ENCODE results near the gene OR5K4. TPM values are rescaled to one million over a fixed set of nuclear protein-coding genes. Genes with fewer than 3 reads are reported as not detected.
"Not testable (repeated sequence)": the region's sequence is repeated elsewhere in the genome, so short reads cannot be mapped to it uniquely, and the experiment has no call there.

OR5K4 gene
- total RNA-seq, 2 experiments from 2014 or later, result not detected

DNA sequence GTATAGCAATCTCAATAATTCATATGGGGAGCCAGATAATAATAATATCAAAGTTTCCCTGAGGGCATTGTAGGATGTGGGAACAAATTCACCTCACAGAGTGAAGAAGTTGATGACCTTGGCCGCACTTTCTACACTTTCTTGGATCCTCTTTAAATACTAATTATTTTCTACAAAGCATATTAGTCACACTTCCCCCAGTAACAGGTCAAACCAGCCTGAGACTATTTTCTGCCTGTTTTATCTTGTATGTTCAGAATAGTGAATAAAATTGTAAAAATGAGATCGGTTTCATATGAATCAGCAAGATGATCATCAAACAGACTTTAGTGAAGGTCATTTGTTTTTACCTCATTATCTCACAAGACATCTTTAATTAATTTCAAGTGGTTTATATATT is 34.5 kb downstream of the OR5K4 start:
- no peak overlapping the region for H2AFZ ChIP-seq (ENCODE audit: low read length)
- ChIA-PET CTCF (ENCODE audit: unreplicated experiment) (no interaction called here), POLR2A (interaction anchor here (1.2 to 1.5 kb wide), 2 partner anchors 26 to 393 kb away, joined by 4 to 5 read pairs; no protein-coding TSS in a partner anchor)
- BruUV-seq (replicated peaks), result no TSS peak
- no peaks in the 10 kb centered on the region for H3K36me3 ChIP-seq (ENCODE audit: insufficient read depth, low read length)
- no peak overlapping the region for H3K27ac ChIP-seq (ENCODE audit: low read depth, low read length, poor library complexity, severe bottlenecking)
- H3K9me2 ChIP-seq (ENCODE audit: insufficient read depth, low read length), result no peaks in the 10 kb centered on the region
- H3K4me1 ChIP-seq (ENCODE audit: insufficient read depth, low read length, poor library complexity, severe bottlenecking), result no peaks in the 10 kb centered on the region
- intact Hi-C loops (cut with micrococcal nuclease; ENCODE audit: unreplicated experiment), result no loop called here
- no peak for DNase-seq (ENCODE audit: low spot score)
- no peak overlapping the region for H3K4me3 ChIP-seq (ENCODE audit: low read depth, low read length, poor library complexity, severe bottlenecking)
- no peaks in the 10 kb centered on the region for H4K20me1 ChIP-seq (ENCODE audit: insufficient read depth, low read length)
- no peak overlapping the region for H3K4me2 ChIP-seq (ENCODE audit: low read length)
- no peaks in the 10 kb centered on the region for H3K9me3 ChIP-seq (ENCODE audit: low read length)
- no peaks in the 10 kb centered on the region for H3K79me2 ChIP-seq (ENCODE audit: insufficient read depth, low read depth, low read length)
- no peak for TF ChIP-seq CTCF (conservative IDR thresholded peaks at IDR 0.05; ENCODE audit: low read length)
- TF ChIP-seq EZH2phosphoT487 (IDR thresholded peaks at IDR 0.05; ENCODE audit: borderline replicate concordance, low read depth, low read length), result no peak

DNA sequence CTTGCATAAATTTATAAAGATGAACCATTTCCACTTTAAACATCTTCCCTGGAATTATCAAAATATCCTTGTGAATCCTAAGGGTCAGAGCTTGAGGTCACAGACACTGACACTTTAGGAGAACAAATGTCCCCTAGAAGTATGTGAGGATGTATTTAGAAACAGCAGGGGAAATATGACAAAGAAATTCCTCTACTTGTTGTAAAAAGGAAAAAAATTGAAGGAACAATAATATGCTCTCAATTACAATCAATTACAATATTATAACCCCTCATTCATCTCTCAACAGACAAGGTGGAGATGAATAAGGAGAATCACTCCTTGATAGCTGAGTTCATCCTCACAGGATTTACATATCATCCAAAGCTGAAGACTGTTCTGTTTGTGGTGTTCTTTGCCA is 36.7 kb downstream of the OR5K4 start, which contains the start of gene OR5K3:
Gene OR5K3 (plus strand): TSS at position 301 of the 400 bp plus-strand sequence. CDS start 0 bp downstream, at position 301.
- H3K4me2 ChIP-seq (ENCODE audit: low read length), result no peak within 1 kb of the TSS
- ChIA-PET POLR2A (no interaction called here), CTCF (ENCODE audit: unreplicated experiment) (no interaction called here)
- H3K79me2 ChIP-seq (ENCODE audit: insufficient read depth, low read depth, low read length), result no peaks in the 10 kb centered on the region
- H3K36me3 ChIP-seq (ENCODE audit: insufficient read depth, low read length), result no peaks in the 10 kb centered on the region
- no peaks in the 10 kb centered on the region for H3K9me2 ChIP-seq (ENCODE audit: insufficient read depth, low read length)
- H4K20me1 ChIP-seq (ENCODE audit: insufficient read depth, low read length), result no peaks in the 10 kb centered on the region
- TF ChIP-seq CTCF (conservative IDR thresholded peaks at IDR 0.05; ENCODE audit: low read length), result no peak
- TF ChIP-seq EZH2phosphoT487 (IDR thresholded peaks at IDR 0.05; ENCODE audit: borderline replicate concordance, low read depth, low read length), result no peak
- H3K4me1 ChIP-seq (ENCODE audit: insufficient read depth, low read length, poor library complexity, severe bottlenecking), result no peaks in the 10 kb centered on the region
- no peaks in the 10 kb centered on the region for H3K9me3 ChIP-seq (ENCODE audit: low read length)
- no peak for DNase-seq (ENCODE audit: low spot score)
- no TSS peak for BruUV-seq (replicated peaks)
- intact Hi-C loops (cut with micrococcal nuclease; ENCODE audit: unreplicated experiment), result no loop called here
- H3K27ac ChIP-seq (ENCODE audit: low read depth, low read length, poor library complexity, severe bottlenecking), result no peak within 1 kb of the TSS
- H3K4me3 ChIP-seq (ENCODE audit: low read depth, low read length, poor library complexity, severe bottlenecking), result no peak within 1 kb of the TSS
- H2AFZ ChIP-seq (ENCODE audit: low read length), result no peak within 1 kb of the TSS

GRCh38 chr3:98395101-98395500 is 41.4 kb downstream of the OR5K4 start:
- no peak for TF ChIP-seq EZH2phosphoT487 (IDR thresholded peaks at IDR 0.05; ENCODE audit: borderline replicate concordance, low read depth, low read length)
- TF ChIP-seq CTCF (conservative IDR thresholded peaks at IDR 0.05; ENCODE audit: low read length), result no peak
- no peak for DNase-seq (ENCODE audit: low spot score)
- ChIA-PET POLR2A (interaction anchor here (0.5 to 1.6 kb wide), 2 partner anchors 9 to 21 kb away, joined by 3 to 5 read pairs; no protein-coding TSS in a partner anchor), CTCF (ENCODE audit: unreplicated experiment) (no interaction called here)
- Histone ChIP-seq H4K20me1 (ENCODE audit: insufficient read depth, low read length) (no peaks in the 10 kb centered on the region), H3K4me3 (ENCODE audit: low read depth, low read length, poor library complexity, severe bottlenecking) (no peak overlapping the region), H3K79me2 (ENCODE audit: insufficient read depth, low read depth, low read length) (no peaks in the 10 kb centered on the region), H3K36me3 (ENCODE audit: insufficient read depth, low read length) (no peaks in the 10 kb centered on the region), H2AFZ (ENCODE audit: low read length) (no peak overlapping the region), H3K4me2 (ENCODE audit: low read length) (no peak overlapping the region), H3K27ac (ENCODE audit: low read depth, low read length, poor library complexity, severe bottlenecking) (no peak overlapping the region), H3K9me3 (ENCODE audit: low read length) (no peaks in the 10 kb centered on the region), H3K9me2 (ENCODE audit: insufficient read depth, low read length) (no peaks in the 10 kb centered on the region), H3K4me1 (ENCODE audit: insufficient read depth, low read length, poor library complexity, severe bottlenecking) (no peaks in the 10 kb centered on the region)
- BruUV-seq (replicated peaks), result no TSS peak
- intact Hi-C loops (cut with micrococcal nuclease; ENCODE audit: unreplicated experiment), result no loop called here

DNA sequence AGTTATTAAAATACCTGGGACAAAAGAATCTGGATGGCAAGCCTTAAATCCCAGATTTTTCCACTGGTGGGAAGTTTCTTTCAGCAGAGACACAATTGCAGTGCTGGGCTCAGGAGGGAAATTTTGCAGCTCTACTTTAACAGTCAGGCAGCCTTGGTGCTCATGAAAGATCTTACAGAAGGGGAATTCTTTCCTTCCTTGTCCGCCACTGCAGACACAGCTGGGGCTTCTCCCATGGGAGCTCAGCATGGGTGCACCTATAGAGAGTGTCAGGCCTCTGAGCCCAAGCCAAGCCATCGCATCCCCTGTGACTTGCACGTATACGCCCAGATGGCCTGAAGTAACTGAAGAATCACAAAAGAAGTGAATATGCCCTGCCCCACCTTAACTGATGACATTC is 42.8 kb downstream of the OR5K4 start:
- H3K4me1 ChIP-seq (ENCODE audit: insufficient read depth, low read length, poor library complexity, severe bottlenecking); H4K20me1 ChIP-seq (ENCODE audit: insufficient read depth, low read length); POLR2A ChIA-PET; H3K4me2 ChIP-seq (ENCODE audit: low read length); H3K9me2 ChIP-seq (ENCODE audit: insufficient read depth, low read length); intact Hi-C loops (cut with micrococcal nuclease; ENCODE audit: unreplicated experiment); H3K4me3 ChIP-seq (ENCODE audit: low read depth, low read length, poor library complexity, severe bottlenecking); H3K27ac ChIP-seq (ENCODE audit: low read depth, low read length, poor library complexity, severe bottlenecking); CTCF ChIA-PET (ENCODE audit: unreplicated experiment); BruUV-seq (replicated peaks); H3K79me2 ChIP-seq (ENCODE audit: insufficient read depth, low read depth, low read length); H3K9me3 ChIP-seq (ENCODE audit: low read length); DNase-seq (ENCODE audit: low spot score); H2AFZ ChIP-seq (ENCODE audit: low read length); H3K36me3 ChIP-seq (ENCODE audit: insufficient read depth, low read length): not testable (repeated sequence)
